Measurements from ENCODE around the gene SRGAP2B.
"Not testable (repeated sequence)": the region's sequence is repeated elsewhere in the genome, so short reads cannot be mapped to it uniquely, and the experiment has no call there.

The SRGAP2B gene

DNA sequence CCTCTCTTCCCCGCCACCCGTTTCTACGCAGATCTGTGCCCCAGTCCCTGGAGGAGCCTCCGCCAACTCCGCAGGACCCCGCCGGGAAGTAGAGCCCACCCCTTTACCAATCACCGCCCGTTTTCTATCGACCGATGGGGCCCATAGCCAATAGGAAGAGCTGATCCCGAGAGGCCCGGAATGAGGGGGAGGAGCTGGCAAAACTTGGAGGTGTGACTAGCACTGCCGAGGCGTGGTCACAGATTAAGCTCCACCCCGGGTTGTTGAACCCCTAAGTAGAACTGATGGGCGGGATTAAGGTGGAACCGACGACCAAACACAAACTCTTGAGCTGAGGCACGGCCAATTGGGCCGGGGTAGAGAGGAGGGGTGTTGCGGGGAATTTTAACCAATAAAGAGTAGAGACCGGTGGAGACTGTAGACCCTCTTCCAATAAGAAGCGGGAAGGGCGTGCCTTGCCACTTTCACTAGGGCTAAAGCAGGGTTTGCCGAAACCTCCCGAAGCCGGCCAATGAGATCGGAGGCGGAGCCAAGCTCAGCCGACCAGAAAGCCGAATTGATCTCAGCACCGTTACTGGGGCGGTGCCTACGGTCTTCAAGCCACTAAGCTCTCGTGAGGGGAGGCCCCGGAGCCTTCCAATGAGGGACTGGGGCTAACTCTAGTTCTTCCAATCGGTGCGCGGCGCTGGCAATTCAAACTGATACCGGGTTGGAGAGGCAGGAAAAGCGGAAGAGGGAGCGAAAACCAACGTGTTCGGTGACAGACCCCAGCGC, at the start of gene SRGAP2B, which contains the start of gene FAM72D:
Gene SRGAP2B, minus strand, starts transcription at position 45 of the 774 bp plus-strand sequence. CDS start 2,427 bp downstream, outside the sequence.
Gene FAM72D, plus strand, starts transcription at position 691 of the 774 bp plus-strand sequence. CDS start 874 bp downstream, outside the sequence.
- not testable (repeated sequence) for DNase-seq (ENCODE audit: low read depth)

DNA sequence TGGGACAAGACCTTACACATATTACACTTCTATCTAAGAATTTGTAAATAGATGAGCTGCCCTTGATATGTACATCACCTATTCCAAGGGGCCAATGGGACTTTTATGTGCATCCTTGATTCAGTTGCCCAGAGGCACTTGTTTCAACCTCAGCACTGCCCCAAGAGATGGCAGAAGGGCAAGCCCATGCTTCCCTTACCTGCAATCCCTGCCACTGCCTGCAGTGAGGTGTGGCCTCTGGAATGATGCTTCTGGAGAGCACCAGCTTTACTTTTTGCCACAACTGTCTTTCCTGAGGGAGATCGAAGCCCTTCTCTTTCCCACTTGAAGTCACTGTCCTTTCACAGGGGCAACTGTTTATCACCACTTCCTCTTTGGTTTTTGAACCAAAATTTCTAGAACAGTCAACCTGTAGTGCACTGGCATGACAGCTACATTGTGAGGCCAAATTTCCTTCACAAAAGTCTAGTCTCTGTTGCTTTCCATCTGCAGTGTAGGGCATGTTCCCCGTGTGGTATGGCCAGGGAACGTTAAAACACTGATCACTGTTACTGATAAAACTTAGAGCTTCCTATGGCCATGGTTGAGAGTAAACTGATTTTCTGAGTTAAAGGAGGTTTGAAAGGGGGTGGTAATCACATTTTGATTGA, 49.3 kb upstream of the SRGAP2B start:
- not testable (repeated sequence) for DNase-seq (ENCODE audit: low read depth)

DNA sequence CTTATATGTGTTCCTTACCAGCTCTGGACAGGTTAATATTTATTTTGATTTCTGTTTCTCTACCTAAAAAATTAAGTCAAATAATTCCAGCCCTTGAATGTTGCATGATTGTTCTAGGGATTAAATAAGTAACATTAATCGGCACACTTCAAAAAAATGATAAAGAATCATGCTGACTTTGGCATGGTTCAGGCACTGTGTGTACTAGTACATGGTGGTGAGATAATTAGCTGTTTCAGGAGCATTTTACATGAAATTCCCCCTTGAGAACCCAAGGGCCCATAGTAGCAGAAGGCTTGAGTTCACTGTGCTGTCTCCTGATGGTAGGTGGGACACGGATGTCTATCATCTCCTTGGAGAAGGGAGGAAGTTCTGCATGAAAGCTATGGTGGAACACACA, 45.4 kb upstream of the SRGAP2B start:
- DNase-seq (ENCODE audit: low read depth) = not testable (repeated sequence)

DNA sequence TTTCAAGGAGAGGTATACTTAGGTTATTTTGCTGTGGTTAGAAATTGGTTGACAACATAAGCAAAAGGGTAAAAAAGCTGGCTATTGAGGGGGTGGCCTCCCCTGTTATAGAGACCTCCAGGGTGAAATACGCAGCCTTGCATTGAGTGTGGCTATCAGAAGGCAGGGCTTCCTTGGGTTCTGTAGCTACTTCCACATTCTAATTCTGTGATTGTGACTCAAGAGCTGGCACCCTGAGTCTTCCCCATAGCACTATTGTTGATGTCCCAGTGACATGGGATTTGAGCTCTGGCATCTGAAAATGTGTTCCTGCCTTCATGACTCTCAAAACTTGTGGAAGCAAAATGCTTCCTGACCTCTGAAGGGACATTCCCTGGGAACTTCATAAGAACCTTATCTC, 39.3 kb upstream of the SRGAP2B start:
- not testable (repeated sequence) for DNase-seq (ENCODE audit: low read depth)

DNA sequence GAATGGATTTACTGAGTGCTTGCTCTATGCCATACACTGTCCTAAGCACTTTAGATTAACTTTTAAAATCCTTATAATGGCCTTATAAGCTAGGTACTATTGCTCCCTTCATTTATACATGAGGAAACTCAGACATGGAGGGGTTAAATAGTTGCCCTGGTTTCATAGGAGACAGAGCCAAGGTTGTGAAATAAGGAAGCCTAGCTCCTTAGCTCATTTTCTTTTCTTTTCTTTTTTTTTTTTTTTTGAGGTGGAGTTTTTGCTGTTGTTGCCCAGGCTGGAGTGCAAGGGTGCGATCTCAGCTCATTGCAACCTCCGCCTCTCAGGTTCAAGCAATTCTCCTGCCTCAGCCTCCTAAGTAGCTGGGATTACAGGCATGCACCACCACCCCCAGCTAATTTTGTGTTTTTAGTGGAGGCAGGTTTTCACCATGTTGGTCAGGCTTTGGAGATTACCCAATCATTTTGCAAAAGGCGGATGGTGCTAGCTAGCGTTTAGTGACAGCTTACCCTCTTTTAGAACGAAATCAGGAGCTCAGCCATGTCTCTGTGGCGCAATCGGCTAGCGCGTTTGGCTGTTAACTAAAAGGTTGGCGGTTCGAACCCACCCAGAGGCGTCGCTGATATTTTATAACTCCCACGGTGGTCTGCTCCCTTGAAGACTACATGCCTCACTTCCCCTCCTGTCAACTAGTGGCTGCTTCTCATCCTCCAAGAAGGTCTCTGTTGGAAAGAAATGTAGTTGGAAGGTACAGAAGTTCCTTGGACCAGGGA, 33.8 kb upstream of the SRGAP2B start:
- DNase-seq (ENCODE audit: low read depth) = not testable (repeated sequence)

DNA sequence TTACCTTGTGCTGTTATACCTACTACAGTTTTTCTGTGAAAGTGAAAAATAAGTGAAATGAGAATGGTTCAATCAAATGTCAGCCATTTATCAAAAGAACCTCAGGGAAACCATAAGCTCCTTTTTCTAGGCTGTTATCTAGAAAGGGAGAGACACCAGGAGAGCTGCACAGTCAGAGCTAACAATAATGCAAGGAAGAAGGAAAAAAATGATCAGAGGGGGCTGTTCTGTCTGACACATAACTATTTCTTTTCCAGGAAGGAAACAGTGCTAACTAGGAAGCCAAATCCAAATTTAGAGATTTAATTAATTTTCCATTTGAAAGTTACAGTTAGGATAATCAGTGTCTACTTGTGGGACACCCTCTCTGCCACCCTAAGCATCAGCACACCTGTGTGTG, 32.0 kb upstream of the SRGAP2B start:
- not testable (repeated sequence) for DNase-seq (ENCODE audit: low read depth)

DNA sequence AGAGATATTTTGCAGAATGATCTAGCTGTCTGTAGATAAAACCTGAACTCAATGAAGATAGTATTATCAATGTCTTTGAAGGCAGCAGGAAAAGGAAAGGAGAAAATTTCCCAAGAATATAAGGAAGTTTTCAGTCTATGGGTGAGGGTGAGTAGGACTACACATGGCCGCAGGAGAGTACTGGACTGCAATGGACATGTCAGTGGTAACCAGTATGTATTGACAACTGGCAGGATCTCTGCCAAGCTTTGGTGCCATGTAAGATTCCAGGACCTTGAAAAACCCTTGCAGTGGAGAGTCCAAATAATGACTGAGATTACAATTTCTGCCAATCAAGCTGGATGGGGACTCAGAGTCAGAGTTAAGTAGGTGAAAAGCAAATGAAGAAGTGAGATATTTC, 30.0 kb upstream of the SRGAP2B start:
- not testable (repeated sequence) for DNase-seq (ENCODE audit: low read depth)

DNA sequence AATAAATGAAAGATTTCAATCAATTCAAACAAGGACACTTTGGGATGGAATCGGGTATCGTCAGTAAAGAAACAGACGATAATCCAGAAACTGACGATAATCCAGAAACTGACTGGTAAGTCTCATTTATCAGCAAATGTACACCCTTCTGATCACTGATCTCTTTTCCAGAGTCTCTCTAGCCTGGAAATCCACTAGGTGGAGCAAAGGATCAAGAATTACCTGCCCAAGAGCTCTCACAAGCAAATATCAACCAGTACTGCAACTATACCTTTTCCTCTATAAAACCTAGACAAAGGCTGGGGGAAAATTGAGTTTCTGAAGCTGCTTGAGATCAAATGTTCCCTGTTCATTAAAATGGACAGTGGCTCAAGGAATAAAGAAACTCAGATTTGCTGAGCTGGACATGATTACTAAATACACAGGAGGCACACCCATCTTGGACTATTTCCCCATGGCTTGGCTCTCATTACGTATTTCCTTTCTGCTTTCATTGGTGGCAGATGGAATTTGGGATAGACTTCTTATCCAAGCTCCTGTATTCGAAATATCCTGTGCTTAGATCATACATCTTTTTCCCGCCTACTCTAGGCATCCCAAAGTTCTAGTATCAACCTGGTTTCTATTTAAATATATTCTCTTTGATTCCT, 29.0 kb upstream of the SRGAP2B start:
- not testable (repeated sequence) for DNase-seq (ENCODE audit: low read depth)

DNA sequence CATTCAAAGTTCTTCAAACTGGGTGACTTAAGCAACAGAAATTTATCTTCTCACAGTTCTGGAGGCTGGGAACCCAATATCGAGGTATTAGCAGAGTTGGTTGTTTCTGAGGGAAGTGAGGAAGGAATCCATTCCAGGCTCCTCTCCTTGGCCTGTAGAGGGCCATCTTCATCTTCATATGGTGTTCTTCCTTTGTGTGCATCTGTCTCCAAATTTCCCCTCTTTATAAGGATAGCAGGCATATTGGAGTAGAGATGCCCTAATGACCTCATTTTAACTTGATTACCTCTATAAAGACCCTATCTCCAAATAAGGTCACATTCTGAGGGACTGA, 27.9 kb upstream of the SRGAP2B start:
- DNase-seq (ENCODE audit: low read depth) = not testable (repeated sequence)

DNA sequence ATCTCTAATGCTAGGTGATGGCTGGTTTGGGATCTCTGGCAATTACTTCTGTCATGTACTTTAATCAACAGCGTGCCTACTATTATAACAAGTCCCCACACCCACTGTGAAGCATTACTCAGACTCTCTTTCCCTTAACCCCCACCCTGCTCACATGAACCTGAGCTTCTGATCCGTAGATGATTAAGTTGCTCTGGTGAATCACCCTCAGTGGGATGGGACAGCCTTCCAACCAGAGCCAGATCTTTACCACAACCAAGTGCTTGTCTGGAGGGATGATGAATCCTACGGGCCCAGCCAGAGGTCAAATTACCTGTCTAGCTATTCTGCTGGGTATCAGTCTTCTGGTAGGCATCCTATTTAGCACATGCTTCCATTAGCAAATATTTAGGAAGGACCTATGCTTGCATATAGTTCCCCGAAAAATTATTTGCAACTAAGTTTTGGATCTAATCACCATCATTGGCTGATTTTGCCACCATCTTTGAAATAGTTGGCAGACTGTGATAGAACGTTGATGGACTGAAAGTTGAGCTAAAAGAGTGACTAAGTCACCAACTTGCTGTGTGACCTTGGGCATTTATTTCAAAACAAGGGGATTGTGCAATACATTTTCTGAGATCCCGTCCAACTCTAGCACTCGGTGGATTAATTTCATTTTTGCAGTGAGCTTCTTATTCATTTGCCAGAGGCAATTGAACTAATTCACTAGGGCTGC, 27.4 kb upstream of the SRGAP2B start:
- DNase-seq (ENCODE audit: low read depth) = not testable (repeated sequence)

DNA sequence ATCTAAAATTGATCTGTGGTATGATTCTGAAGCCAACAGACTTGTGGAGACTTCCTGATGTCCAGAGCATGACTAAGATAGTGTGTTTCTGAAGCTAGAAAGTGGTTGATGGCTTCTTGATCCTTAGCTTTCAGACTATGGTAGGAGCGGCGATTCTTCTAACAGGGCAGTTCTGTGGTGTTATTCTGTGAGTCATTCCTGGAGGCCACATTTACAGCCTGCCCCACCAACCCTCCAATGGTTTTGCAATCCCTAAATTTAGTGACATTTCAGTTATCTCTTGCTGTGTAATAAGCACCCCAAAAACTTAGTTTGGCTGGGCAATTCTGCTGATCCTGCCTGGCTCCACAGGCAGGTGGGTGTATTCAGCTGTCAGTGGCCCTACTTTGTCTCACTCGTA, 24.7 kb upstream of the SRGAP2B start:
- not testable (repeated sequence) for DNase-seq (ENCODE audit: low read depth)

DNA sequence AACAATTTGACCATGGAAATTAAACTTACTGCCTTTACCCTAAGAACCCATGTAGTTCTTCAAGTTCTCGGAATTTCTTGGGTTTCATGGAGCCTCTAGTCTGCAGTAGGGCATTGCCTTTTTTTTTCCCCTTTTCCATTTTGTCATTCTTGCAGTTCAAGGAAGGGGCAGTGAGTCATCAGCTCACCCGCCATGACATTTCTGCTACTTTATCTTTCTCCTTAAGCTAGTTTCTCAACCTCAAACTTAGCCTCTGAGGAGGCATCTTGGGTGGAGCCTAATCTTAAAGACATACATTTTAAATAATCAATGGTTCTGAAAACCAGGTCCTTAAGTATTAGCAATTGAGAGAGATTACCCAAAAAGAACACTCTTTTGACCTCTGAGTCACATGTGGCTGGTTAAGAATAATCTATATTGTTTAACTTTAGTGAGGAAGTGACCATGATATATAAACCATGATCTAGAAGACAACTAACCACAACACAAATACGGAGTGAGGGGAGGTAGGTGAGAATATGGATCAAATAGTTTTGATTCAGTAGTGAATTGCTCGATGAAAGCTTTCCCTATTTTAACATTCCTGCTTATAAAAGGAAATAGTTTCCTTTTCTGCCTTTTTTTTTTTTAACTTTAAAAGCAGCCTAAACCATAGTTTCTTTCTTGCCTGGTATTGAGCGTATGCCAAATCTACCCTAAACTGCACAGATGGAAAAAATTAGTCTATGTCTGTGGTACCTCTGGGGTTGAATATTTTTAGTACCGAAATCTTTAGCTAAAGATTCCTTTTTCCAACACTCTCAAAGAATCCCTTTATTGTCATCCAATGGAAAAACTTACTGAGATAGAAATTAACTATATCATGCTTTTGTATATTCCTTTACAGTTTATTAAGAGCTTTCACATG, 20.7 kb upstream of the SRGAP2B start:
- DNase-seq (ENCODE audit: low read depth) = not testable (repeated sequence)

DNA sequence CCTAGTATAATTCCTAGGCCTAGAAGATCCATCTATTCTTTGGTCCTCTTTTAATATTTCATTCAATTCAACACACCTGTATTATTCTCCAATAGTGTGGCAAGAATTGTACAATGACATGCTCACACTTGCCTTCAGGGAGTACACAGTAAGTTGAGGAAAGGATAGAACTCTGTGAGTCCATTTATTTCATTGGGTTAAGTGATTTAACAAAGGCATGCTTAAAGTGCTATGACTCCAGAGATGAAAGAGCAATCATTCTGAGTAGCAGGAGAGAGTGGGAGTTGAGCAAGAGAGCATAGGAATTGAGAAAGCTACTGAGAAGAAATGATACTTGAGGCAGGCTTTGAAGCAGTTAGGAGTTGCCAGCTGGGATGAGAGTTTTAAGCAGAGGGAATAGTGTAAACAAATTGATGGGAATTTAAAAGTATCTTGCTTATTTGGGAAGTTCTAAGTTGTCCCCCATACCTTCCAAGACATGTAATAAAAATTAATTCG, 19.5 kb upstream of the SRGAP2B start:
- DNase-seq (ENCODE audit: low read depth) = not testable (repeated sequence)

DNA sequence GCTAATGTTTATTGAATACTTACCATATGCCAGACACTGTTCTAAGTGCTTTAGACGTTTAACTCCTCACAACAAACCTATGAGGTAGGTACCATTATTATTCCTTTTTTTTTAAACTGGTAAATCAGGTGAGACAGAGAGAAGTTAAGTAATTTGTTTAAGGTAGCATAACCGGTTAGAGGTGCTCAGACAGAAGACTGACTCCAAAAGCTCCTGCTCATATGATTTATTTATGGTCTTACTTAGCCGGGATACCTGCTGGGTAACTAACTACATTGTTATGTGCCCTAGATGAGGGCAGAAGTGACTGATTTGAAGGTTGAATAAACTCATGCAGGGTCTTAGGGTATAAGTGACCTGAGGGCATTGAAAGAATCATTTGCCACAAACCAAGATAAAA, 17.6 kb upstream of the SRGAP2B start:
- DNase-seq (ENCODE audit: low read depth) = not testable (repeated sequence)

DNA sequence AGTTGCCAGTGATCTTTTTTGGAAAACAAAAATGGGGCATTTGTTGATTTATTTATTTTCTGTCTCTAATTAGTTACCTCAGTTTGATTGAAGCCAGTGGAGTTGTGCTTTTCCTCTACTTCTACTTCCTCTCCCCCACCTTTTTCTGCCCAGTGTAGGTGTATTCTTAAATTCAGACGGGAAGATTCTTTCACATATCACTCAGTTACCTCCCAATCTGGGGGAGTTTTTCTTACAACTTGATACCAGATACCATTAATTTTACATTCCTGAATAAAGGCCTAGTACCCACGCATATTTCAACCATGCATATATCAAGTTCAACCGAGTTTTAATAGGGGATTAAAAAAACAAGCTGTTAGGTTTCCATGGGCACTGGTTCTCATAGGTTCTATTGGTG, 16.5 kb upstream of the SRGAP2B start:
- not testable (repeated sequence) for DNase-seq (ENCODE audit: low read depth)

DNA sequence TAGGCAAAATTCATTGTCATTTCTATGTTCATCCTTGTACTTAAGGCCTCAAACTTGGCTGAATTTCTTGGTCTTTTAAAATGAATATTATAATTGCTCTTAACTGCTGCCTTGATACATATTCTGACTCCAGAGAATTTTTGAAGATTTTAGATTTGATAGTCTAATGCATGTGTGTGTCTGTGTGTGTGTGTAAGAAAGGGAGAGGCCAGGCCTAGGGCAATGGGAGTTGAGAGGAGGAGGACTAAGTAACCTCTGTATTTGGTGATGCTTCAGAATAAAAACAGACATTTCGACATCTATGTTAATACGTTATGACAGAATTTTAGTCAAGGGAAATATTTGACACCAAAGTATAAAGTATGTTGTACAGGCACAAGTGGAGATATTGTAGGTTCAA, 8.2 kb upstream of the SRGAP2B start:
- not testable (repeated sequence) for DNase-seq (ENCODE audit: low read depth)

DNA sequence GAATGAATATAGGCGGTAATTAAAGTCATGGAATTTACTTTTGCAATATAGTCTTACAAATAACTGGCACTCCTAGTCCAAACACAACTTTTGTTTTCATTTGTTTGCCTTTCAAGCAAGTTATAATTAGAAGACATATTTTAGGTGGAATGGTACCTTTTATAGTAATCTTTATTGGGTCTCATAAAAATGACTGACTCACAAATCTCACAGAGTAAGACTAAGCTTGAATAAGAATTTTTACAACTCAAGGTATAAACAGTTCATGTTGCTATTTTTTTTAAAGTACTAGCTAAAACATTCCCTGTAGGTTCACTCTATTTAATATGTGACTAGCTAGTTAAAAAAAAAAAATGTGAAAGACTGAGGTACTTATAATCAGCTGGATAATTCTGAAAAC, 6.6 kb upstream of the SRGAP2B start:
- DNase-seq (ENCODE audit: low read depth) = not testable (repeated sequence)

DNA sequence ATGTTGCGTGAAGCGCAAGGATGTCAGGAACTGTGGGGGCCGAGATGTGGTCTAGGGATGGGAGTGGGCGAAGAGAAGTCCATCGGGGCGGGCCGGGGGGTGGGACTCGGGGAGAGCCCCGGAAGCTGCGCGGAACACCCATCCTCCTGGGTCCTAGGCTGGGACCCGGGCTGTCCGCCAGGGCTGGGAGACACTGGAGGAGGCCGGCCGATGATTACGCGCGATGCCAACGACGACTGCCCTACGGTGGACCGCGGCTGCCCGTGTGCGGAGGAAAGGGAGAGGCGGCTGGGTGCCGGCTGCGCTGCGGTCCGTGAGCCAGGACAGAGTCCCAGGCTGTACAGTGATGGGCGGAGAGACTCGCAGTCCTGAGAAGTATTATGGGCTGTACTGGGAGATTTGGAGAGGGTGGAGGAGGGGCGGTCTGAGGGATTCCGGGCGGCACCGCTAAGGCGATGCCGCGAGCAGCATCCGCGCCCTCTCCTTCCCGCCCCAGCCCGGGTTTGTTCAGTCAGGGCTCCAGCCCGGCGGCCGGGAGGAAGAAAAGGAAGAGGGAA, 395 bp downstream of the SRGAP2B start:
- DNase-seq (ENCODE audit: low read depth) = not testable (repeated sequence)

DNA sequence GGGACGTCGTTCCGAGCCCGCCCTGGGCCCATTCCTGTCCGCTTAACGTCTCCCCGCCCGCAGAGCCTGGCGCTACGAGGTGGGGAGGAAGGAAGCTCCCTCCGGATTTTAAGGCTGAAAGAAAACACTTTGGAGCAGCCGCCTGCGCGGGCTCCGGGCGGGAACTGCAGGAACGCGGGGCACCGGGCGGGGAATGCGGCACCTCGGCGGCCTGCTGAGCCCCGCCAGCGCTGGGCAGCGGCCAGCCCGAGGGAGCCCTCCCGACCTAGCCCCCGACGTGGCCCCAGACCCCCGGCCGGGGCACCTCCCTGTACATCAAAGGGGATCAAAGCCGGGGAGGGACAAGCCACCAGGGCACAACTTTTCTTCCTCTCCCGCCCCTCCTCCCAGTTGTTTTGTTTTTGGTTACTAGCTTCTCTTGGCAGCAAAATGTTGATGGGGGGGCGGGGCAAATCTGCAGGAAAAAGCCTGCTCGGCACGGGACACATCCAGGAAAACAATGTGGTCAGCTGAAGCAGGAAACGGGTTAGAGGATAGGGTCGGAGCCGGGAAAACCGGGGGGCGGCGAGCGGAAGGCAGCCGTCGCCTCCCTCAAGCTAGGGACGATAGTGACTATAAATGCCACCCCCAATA, 1.5 kb downstream of the SRGAP2B start:
- not testable (repeated sequence) for DNase-seq (ENCODE audit: low read depth)

Measured in T-helper 22 cell (primary cell).